ENCODE measurements around the gene LRCH1.

LRCH1 gene

DNA sequence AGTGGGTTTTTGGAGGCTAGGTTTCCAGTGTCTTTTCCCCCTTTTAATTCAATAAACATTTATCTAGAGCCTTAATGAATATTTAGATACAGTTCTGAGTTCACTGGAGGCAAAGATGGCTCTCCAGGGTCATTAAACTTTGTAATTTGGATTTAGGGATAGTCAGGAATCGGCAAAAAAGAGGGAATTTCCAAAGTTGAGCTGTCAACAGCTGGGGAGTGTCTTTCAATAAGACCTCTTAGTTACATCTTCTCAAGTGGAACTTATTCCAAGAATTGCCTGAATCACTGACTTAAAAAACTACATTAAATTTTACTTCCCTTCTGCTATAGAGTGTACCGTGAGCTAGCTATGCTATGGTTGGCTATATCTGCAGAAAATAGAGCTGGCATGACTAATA, 2.0 kb downstream of the LRCH1 start:
- H3K27me3 ChIP-seq (ENCODE audit: insufficient read depth, low read length, poor library complexity) = no peaks in the 10 kb centered on the region
- DNase-seq (no peak), ATAC-seq (ENCODE audit: insufficient read depth, low read depth) (no peak)
- H3K36me3 ChIP-seq (ENCODE audit: insufficient read depth, low read length) = peaks cover 7% of the 10 kb centered on the region; the same call in 1 of the 2 replicates
- H3K9me3 ChIP-seq (ENCODE audit: insufficient read depth, low read length, severe bottlenecking) = no peaks in the 10 kb centered on the region
- peak overlapping the region; percentile 72 for H3K4me2 ChIP-seq (ENCODE audit: insufficient read depth, low read length)
- H4K20me1 ChIP-seq (ENCODE audit: insufficient read depth, low read length) = peaks cover 35% of the 10 kb centered on the region
- H3K27ac ChIP-seq (ENCODE audit: low read length) = peak overlapping the region; percentile 86
- H3K4me1 ChIP-seq (ENCODE audit: insufficient read depth, low read length) = peaks cover 53% of the 10 kb centered on the region
- peak overlapping the region; percentile 95 for H3K9ac ChIP-seq (ENCODE audit: low read depth, low read length)
- H3K79me2 ChIP-seq (ENCODE audit: insufficient read depth, low read length) = peaks cover 75% of the 10 kb centered on the region
- H3K4me3 ChIP-seq (ENCODE audit: low read depth in 1 of 2, low read length in 2 of 2) = peak overlapping the region; percentile 82 to 91; a peak in 3 of 4 replicates
- TF ChIP-seq EZH2 (IDR thresholded peaks at IDR 0.05; ENCODE audit: borderline replicate concordance, low read depth, low read length, severe bottlenecking) = no peak
- peak overlapping the region; percentile 75 for H2AFZ ChIP-seq (ENCODE audit: low read depth, low read length)

DNA sequence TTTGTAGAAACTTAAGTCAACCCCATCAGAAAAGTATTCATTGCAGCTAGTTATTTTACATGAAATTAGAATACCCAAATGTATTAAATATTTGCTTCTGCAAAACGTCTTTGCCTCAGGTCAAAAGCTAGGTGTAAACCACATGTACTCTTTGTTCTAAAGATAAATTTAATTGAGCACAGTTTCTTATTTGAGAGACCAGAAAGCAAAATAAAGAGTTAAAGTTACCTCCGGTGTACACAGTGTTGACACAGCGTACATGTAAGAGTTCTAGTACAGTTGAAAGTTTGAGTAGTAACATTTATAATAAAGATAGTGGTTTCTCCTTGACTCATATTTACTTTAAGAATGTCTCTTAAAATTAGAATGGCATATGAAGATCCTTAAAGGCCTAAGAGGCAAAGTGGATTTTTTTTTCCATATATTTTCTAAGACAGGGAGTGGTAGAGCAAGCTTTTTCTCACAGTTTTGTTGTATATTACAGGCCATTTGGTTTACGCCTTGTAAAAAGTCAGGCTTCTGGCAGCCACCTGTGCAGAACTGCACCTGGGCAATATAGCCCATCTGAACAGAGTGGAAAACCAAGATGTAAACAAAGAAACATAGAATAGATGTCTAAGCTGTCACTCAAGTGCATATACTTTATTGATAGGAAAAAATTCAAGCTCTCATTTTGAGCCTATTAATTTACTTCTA, 2.9 kb downstream of the LRCH1 start:
- Histone ChIP-seq H3K4me1 (ENCODE audit: insufficient read depth, low read length) (peaks cover 44% of the 10 kb centered on the region), H3K36me3 (ENCODE audit: insufficient read depth, low read length) (peaks cover 7% of the 10 kb centered on the region; the same call in 1 of the 2 replicates), H3K4me3 (ENCODE audit: low read depth in 1 of 2, low read length in 2 of 2) (peak overlapping the region in 1 of 2 experiments; percentile 91; a peak in 1 of 4 replicates), H3K27me3 (ENCODE audit: insufficient read depth, low read length, poor library complexity) (no peaks in the 10 kb centered on the region), H3K9me3 (ENCODE audit: insufficient read depth, low read length, severe bottlenecking) (no peaks in the 10 kb centered on the region), H3K4me2 (ENCODE audit: insufficient read depth, low read length) (peak overlapping the region; percentile 72), H3K79me2 (ENCODE audit: insufficient read depth, low read length) (peaks cover 84% of the 10 kb centered on the region), H3K27ac (ENCODE audit: low read length) (peak overlapping the region; percentile 86; the same call in 1 of the 2 replicates), H2AFZ (ENCODE audit: low read depth, low read length) (no peak overlapping the region), H4K20me1 (ENCODE audit: insufficient read depth, low read length) (peaks cover 44% of the 10 kb centered on the region), H3K9ac (ENCODE audit: low read depth, low read length) (no peak overlapping the region)
- ATAC-seq (ENCODE audit: insufficient read depth, low read depth) (no peak), DNase-seq (no peak)
- TF ChIP-seq CTCF (IDR thresholded peaks at IDR 0.05; ENCODE audit: borderline replicate concordance, extremely low read depth, low read length, poor library complexity, severe bottlenecking) (no peak), EZH2 (IDR thresholded peaks at IDR 0.05; ENCODE audit: borderline replicate concordance, low read depth, low read length, severe bottlenecking) (no peak)

DNA sequence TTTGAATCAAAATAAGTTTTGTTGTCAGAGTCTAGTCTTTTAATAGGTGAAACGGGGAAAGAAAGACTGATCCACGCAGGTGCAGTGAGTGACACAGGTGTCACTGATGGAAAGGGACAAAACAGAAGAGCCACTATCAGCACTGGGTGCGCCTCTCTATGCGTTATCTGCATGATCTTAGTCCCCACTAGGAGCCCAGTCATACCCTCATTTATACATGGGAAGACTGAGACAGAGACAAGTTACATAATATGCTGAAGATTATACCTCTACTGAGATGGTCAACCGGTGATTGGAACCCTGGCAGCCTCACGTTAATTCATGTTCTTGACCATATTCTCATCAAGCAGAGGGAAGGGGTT, 3.4 kb downstream of the LRCH1 start:
- peaks cover 90% of the 10 kb centered on the region for H3K79me2 ChIP-seq (ENCODE audit: insufficient read depth, low read length)
- no peak overlapping the region for H2AFZ ChIP-seq (ENCODE audit: low read depth, low read length)
- no peaks in the 10 kb centered on the region for H3K9me3 ChIP-seq (ENCODE audit: insufficient read depth, low read length, severe bottlenecking)
- peak overlapping the region; percentile 72; the same call in 1 of the 2 replicates for H3K4me2 ChIP-seq (ENCODE audit: insufficient read depth, low read length)
- H3K9ac ChIP-seq (ENCODE audit: low read depth, low read length) = no peak overlapping the region
- no peak overlapping the region for H3K27ac ChIP-seq (ENCODE audit: low read length)
- H3K4me3 ChIP-seq (ENCODE audit: low read depth in 1 of 2, low read length in 2 of 2) = no peak overlapping the region
- H3K27me3 ChIP-seq (ENCODE audit: insufficient read depth, low read length, poor library complexity) = no peaks in the 10 kb centered on the region
- DNase-seq (no peak), ATAC-seq (ENCODE audit: insufficient read depth, low read depth) (no peak)
- no peak for TF ChIP-seq EZH2 (IDR thresholded peaks at IDR 0.05; ENCODE audit: borderline replicate concordance, low read depth, low read length, severe bottlenecking)
- TF ChIP-seq CTCF (IDR thresholded peaks at IDR 0.05; ENCODE audit: borderline replicate concordance, extremely low read depth, low read length, poor library complexity, severe bottlenecking) = no peak
- peaks cover 38% of the 10 kb centered on the region for H3K4me1 ChIP-seq (ENCODE audit: insufficient read depth, low read length)
- peaks cover 7% of the 10 kb centered on the region; the same call in 1 of the 2 replicates for H3K36me3 ChIP-seq (ENCODE audit: insufficient read depth, low read length)
- peaks cover 49% of the 10 kb centered on the region for H4K20me1 ChIP-seq (ENCODE audit: insufficient read depth, low read length)

- peaks cover 77% of the 10 kb centered on the region for H4K20me1 ChIP-seq (ENCODE audit: insufficient read depth, low read length)
Measured at GRCh38 chr13:46559272-46559805, 6.4 kb downstream of the LRCH1 start.

More at GRCh38 chr13:46559272-46559805, 6.4 kb downstream of the LRCH1 start:
- Histone ChIP-seq H3K4me3 (ENCODE audit: low read depth in 1 of 2, low read length in 2 of 2) (no peak overlapping the region), H3K36me3 (ENCODE audit: insufficient read depth, low read length) (peaks cover under 1% of the 10 kb centered on the region; the same call in 1 of the 2 replicates), H3K9ac (ENCODE audit: low read depth, low read length) (no peak overlapping the region), H3K27me3 (ENCODE audit: insufficient read depth, low read length, poor library complexity) (no peaks in the 10 kb centered on the region), H3K4me2 (ENCODE audit: insufficient read depth, low read length) (no peak overlapping the region), H2AFZ (ENCODE audit: low read depth, low read length) (no peak overlapping the region), H3K79me2 (ENCODE audit: insufficient read depth, low read length) (peaks cover 100% of the 10 kb centered on the region), H3K4me1 (ENCODE audit: insufficient read depth, low read length) (peaks cover 26% of the 10 kb centered on the region), H3K9me3 (ENCODE audit: insufficient read depth, low read length, severe bottlenecking) (no peaks in the 10 kb centered on the region), H3K27ac (ENCODE audit: low read length) (no peak overlapping the region)
- ATAC-seq (ENCODE audit: insufficient read depth, low read depth) (no peak), DNase-seq (no peak)
- TF ChIP-seq CTCF (IDR thresholded peaks at IDR 0.05; ENCODE audit: borderline replicate concordance, extremely low read depth, low read length, poor library complexity, severe bottlenecking) (no peak), EZH2 (IDR thresholded peaks at IDR 0.05; ENCODE audit: borderline replicate concordance, low read depth, low read length, severe bottlenecking) (no peak)
